GM12878 (cell line): Measurements from ENCODE around the gene P3R3URF. TPM values are rescaled to one million over a fixed set of nuclear protein-coding genes. Genes with fewer than 3 reads are reported as not detected.

Experiments used
- BHLHE40 ChIP-seq, 2 experiments: fragments of 450-650 bp in 1 of 2; IDR thresholded peaks; 2 replicates each; pipeline ENCODE4 v1.6.1; 2011 to 2017; ENCODE audit warnings: low read depth in 2 of 2, borderline replicate concordance in 1 of 2, improper control_type of control experiment in 1 of 2, low read length in 1 of 2, mild to moderate bottlenecking in 1 of 2
- CBX3 ChIP-seq: fragments of 200-600 bp; sonication (generic); IDR thresholded peaks from 2 replicates; pipeline ENCODE4 v1.6.1; 2016; ENCODE audit warnings: low read depth, borderline replicate concordance
- CREB1 ChIP-seq: IDR thresholded peaks from 2 replicates; pipeline ENCODE4 v1.6.1; 2012; ENCODE audit warnings: low read depth, mild to moderate bottlenecking, inconsistent platforms
- GABPA ChIP-seq: IDR thresholded peaks from 2 replicates; pipeline ENCODE4 v1.6.1; 2014; ENCODE audit warnings: antibody characterized with exemption, low read depth, mild to moderate bottlenecking, inconsistent platforms
- GATAD2B ChIP-seq: fragments of 450-650 bp; conservative IDR thresholded peaks from 2 replicates; pipeline ENCODE4 v1.6.1; 2017; ENCODE audit warnings: low read depth, mild to moderate bottlenecking, moderate library complexity
- PML ChIP-seq: IDR thresholded peaks from 2 replicates; pipeline ENCODE4 v1.6.1; 2012; ENCODE audit warnings: low read length, inconsistent platforms
- RB1 ChIP-seq: fragments of 450-650 bp; formaldehyde crosslinking; IDR thresholded peaks from 2 replicates; pipeline ENCODE4 v1.6.1; 2017; ENCODE audit warnings: mild to moderate bottlenecking, borderline replicate concordance
- SP1 ChIP-seq: IDR thresholded peaks from one replicate; pipeline ENCODE4 v1.6.1; 2011; ENCODE audit warnings: low read depth, low read length
- SREBF2 ChIP-seq: IDR thresholded peaks from 2 replicates; pipeline ENCODE4 v1.6.1; 2012; ENCODE audit warnings: mild to moderate bottlenecking, low read length
- WRNIP1 ChIP-seq: IDR thresholded peaks from 2 replicates; pipeline ENCODE4 v1.6.1; 2011; ENCODE audit warnings: low read depth, low read length, improper control_type of control experiment, borderline replicate concordance
- polyA plus RNA-seq, 11 experiments: library from polyadenylated mRNA; depleted of rRNA in 4 of 11; unstranded in 6 of 11; stranded (reverse) in 5 of 11; fragments of >200 nt; fragmentation: Nextera tagmentation in 4 of 11; fragmentation: Illumina TruSeq in 1 of 11; extraction: Ambion mirVana in 4 of 11; extraction: Trizol in 1 of 11; gene quantifications; 1 replicate in 1 of 11; 2 replicates in 10 of 11; pipeline versions ENCODE4 v1.2.1 to v1.2.3, GENCODE V29; 2011 to 2016; ENCODE audit warnings: inconsistent platforms in 2 of 11, missing spikeins in 2 of 11, low read depth in 1 of 11
- total RNA-seq, 4 experiments: library from RNA; depleted of rRNA in 3 of 4; stranded (reverse); fragments of >200 nt in 3 of 4; fragmentation: Illumina TruSeq in 1 of 4; extraction: Trizol in 1 of 4; gene quantifications; 2 replicates each; pipeline versions ENCODE4 v1.2.1 to v1.2.3, GENCODE V29; 2013 to 2021
- TF ChIP-seq, protein P1 (sequence below): IDR thresholded peaks from 2 replicates; pipeline ENCODE4 v1.6.1; 2012; ENCODE audit warnings: low read depth, low read length, improper control_type of control experiment
- TF ChIP-seq, protein P2 (sequence below): fragments of 450-650 bp; IDR thresholded peaks from 2 replicates; pipeline ENCODE4 v1.6.1; 2018; ENCODE audit warnings: mild to moderate bottlenecking, low read depth, moderate library complexity; ENCODE audit not compliant: partially characterized antibody
- TF ChIP-seq, protein P3 (sequence below): fragments of 450-650 bp; IDR thresholded peaks from 2 replicates; pipeline ENCODE4 v1.6.1; 2016; ENCODE audit warnings: mild to moderate bottlenecking, moderate library complexity, borderline replicate concordance
- TF ChIP-seq, protein P4 (sequence below): fragments of 450-650 bp; conservative IDR thresholded peaks from 2 replicates; pipeline ENCODE4 v1.6.1; 2017; ENCODE audit warnings: mild to moderate bottlenecking, moderate library complexity
- TF ChIP-seq, protein P5 (sequence below): fragments of 450-650 bp; IDR thresholded peaks from 2 replicates; pipeline ENCODE4 v1.6.1; 2014; ENCODE audit warnings: mild to moderate bottlenecking

The P3R3URF gene
- total and polyA plus RNA-seq, 10 of the 15 experiments (the other 5 are each of a cell fraction or from before 2014, with no cell fraction given), result not detected

DNA sequence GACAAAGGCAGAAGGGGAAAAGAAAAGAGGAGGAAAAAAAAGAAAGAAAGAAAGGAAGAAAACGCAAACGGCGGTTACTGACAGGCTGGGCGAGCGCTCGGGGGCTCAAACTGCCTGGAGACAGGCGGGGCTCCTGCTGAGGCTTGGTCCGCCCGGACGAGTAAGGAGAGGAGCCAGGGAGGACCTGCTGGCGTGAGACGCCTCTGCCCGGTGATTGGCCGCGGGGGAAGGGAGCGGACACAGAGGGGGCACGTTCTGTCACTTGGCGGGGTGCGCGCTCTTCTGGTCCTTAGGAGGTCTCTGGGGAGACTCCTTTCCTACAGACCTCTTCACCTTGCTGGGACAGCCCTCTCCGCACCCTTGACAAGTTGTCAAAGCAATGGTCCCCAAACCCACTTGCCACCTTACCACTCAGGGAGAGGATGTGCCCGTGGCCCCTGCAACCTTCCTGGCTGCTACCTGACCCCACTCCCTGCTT is 43.1 kb downstream of the P3R3URF start (continued):
- TF ChIP-seq, protein P1, sequence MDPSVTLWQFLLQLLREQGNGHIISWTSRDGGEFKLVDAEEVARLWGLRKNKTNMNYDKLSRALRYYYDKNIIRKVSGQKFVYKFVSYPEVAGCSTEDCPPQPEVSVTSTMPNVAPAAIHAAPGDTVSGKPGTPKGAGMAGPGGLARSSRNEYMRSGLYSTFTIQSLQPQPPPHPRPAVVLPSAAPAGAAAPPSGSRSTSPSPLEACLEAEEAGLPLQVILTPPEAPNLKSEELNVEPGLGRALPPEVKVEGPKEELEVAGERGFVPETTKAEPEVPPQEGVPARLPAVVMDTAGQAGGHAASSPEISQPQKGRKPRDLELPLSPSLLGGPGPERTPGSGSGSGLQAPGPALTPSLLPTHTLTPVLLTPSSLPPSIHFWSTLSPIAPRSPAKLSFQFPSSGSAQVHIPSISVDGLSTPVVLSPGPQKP, result no peak
- TF ChIP-seq CREB1 (0 out of 2 replicates have a peak, but pooled peaks have one; percentile 26), GATAD2B (peak; percentile 36; the same call in 1 of the 2 replicates), SP1 (no peak), GABPA (no peak), BHLHE40 (IDR thresholded peaks at IDR 0.05; ENCODE audit: borderline replicate concordance in 1 of 2, low read depth in 2 of 2, low read length in 1 of 2) (peak in 1 of 2 experiments; percentile 3; a peak in 2 of 4 replicates), PML (peak; percentile 56), SREBF2 (peak; percentile 40; the same call in 1 of the 2 replicates), WRNIP1 (no peak), RB1 (peak; percentile 32; the same call in 1 of the 2 replicates), CBX3 (no peak)
- TF ChIP-seq, protein P2, sequence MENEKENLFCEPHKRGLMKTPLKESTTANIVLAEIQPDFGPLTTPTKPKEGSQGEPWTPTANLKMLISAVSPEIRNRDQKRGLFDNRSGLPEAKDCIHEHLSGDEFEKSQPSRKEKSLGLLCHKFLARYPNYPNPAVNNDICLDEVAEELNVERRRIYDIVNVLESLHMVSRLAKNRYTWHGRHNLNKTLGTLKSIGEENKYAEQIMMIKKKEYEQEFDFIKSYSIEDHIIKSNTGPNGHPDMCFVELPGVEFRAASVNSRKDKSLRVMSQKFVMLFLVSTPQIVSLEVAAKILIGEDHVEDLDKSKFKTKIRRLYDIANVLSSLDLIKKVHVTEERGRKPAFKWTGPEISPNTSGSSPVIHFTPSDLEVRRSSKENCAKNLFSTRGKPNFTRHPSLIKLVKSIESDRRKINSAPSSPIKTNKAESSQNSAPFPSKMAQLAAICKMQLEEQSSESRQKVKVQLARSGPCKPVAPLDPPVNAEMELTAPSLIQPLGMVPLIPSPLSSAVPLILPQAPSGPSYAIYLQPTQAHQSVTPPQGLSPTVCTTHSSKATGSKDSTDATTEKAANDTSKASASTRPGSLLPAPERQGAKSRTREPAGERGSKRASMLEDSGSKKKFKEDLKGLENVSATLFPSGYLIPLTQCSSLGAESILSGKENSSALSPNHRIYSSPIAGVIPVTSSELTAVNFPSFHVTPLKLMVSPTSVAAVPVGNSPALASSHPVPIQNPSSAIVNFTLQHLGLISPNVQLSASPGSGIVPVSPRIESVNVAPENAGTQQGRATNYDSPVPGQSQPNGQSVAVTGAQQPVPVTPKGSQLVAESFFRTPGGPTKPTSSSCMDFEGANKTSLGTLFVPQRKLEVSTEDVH, result no peak
- TF ChIP-seq, protein P3, sequence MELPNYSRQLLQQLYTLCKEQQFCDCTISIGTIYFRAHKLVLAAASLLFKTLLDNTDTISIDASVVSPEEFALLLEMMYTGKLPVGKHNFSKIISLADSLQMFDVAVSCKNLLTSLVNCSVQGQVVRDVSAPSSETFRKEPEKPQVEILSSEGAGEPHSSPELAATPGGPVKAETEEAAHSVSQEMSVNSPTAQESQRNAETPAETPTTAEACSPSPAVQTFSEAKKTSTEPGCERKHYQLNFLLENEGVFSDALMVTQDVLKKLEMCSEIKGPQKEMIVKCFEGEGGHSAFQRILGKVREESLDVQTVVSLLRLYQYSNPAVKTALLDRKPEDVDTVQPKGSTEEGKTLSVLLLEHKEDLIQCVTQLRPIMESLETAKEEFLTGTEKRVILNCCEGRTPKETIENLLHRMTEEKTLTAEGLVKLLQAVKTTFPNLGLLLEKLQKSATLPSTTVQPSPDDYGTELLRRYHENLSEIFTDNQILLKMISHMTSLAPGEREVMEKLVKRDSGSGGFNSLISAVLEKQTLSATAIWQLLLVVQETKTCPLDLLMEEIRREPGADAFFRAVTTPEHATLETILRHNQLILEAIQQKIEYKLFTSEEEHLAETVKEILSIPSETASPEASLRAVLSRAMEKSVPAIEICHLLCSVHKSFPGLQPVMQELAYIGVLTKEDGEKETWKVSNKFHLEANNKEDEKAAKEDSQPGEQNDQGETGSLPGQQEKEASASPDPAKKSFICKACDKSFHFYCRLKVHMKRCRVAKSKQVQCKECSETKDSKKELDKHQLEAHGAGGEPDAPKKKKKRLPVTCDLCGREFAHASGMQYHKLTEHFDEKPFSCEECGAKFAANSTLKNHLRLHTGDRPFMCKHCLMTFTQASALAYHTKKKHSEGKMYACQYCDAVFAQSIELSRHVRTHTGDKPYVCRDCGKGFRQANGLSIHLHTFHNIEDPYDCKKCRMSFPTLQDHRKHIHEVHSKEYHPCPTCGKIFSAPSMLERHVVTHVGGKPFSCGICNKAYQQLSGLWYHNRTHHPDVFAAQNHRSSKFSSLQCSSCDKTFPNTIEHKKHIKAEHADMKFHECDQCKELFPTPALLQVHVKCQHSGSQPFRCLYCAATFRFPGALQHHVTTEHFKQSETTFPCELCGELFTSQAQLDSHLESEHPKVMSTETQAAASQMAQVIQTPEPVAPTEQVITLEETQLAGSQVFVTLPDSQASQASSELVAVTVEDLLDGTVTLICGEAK, result no peak
- TF ChIP-seq, protein P4, sequence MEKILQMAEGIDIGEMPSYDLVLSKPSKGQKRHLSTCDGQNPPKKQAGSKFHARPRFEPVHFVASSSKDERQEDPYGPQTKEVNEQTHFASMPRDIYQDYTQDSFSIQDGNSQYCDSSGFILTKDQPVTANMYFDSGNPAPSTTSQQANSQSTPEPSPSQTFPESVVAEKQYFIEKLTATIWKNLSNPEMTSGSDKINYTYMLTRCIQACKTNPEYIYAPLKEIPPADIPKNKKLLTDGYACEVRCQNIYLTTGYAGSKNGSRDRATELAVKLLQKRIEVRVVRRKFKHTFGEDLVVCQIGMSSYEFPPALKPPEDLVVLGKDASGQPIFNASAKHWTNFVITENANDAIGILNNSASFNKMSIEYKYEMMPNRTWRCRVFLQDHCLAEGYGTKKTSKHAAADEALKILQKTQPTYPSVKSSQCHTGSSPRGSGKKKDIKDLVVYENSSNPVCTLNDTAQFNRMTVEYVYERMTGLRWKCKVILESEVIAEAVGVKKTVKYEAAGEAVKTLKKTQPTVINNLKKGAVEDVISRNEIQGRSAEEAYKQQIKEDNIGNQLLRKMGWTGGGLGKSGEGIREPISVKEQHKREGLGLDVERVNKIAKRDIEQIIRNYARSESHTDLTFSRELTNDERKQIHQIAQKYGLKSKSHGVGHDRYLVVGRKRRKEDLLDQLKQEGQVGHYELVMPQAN, result peak; percentile 16; the same call in 1 of the 2 replicates
- TF ChIP-seq, protein P5, sequence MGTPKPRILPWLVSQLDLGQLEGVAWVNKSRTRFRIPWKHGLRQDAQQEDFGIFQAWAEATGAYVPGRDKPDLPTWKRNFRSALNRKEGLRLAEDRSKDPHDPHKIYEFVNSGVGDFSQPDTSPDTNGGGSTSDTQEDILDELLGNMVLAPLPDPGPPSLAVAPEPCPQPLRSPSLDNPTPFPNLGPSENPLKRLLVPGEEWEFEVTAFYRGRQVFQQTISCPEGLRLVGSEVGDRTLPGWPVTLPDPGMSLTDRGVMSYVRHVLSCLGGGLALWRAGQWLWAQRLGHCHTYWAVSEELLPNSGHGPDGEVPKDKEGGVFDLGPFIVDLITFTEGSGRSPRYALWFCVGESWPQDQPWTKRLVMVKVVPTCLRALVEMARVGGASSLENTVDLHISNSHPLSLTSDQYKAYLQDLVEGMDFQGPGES, result peak; percentile 6; the same call in 1 of the 2 replicates
